Gastrocnemius medialis (tissue), 4 donors: ENCODE data around the gene ESRRB. TPM values are rescaled to one million over a fixed set of nuclear protein-coding genes. Genes with fewer than 3 reads are reported as not detected.

ENCODE experiments used
- ATAC-seq, 2 donors: fragments of 150-250 bp; one replicate each; pipeline ENCODE4 v1.9.1; 2016
- DNase-seq, 2 donors: peaks; one replicate each; pipeline ENCODE4 v3.0.0-alpha.2; 2019
- H3K27ac ChIP-seq, 4 donors: fragments of 200-600 bp; sonication (generic); 1 replicate in 1 of 4; 2 replicates in 3 of 4; pipeline ENCODE4 v1.5.1; 2016 to 2018; ENCODE audit warnings: mild to moderate bottlenecking in 2 of 4, moderate library complexity in 1 of 4
- H3K27me3 ChIP-seq, 3 donors: fragments of 200-600 bp; sonication (generic) in 2 of 3; 1 replicate in 1 of 3; 2 replicates in 2 of 3; pipeline versions ENCODE4 v1.5.1 to v1.6.0; 2016 to 2019; ENCODE audit warnings: mild to moderate bottlenecking in 1 of 3, moderate library complexity in 1 of 3
- H3K36me3 ChIP-seq, 2 donors: fragments of 200-600 bp; sonication (generic) in 1 of 2; one replicate each; pipeline ENCODE4 v1.5.1; 2017 to 2018
- H3K4me1 ChIP-seq, 2 donors: fragments of 200-600 bp; sonication (generic) in 1 of 2; one replicate each; pipeline ENCODE4 v1.5.1; 2016 to 2017; ENCODE audit warnings: mild to moderate bottlenecking in 2 of 2
- H3K4me3 ChIP-seq, 4 donors: fragments of 200-600 bp; sonication (generic) in 3 of 4; 1 replicate in 1 of 4; 2 replicates in 3 of 4; pipeline ENCODE4 v1.5.1; 2016 to 2019; ENCODE audit warnings: mild to moderate bottlenecking in 2 of 4
- H3K9me3 ChIP-seq, 3 donors: fragments of 200-600 bp; sonication (generic) in 2 of 3; 1 replicate in 1 of 3; 2 replicates in 2 of 3; pipeline ENCODE4 v1.5.1; 2016 to 2019
- POLR2A ChIP-seq, 2 donors: fragments of 450-650 bp; IDR thresholded peaks; one replicate each; pipeline ENCODE4 v1.6.1; 2017; ENCODE audit warnings: antibody characterized with exemption in 2 of 2, mild to moderate bottlenecking in 2 of 2, moderate library complexity in 2 of 2
- in situ Hi-C, 4 donors: fragments of 200-750 bp; cut with MboI; loops; one replicate each; pipeline versions ENCODE4 v1.15.0 to v1.8.0; 2017; ENCODE audit warnings: low sequenced_read_pairs in 4 of 4
- intact Hi-C: fragments of 100-400 bp; cut with DNase I; formaldehyde crosslinking; loops from one replicate; pipeline ENCODE4 v1.15.1; 2023; ENCODE audit warnings: low total_unique reads
- total RNA-seq, 4 donors: library from RNA; depleted of rRNA; stranded (reverse); fragments of >200 nt; gene quantifications; one replicate each; pipeline versions ENCODE4 v1.1.0 to v1.2.3, GENCODE V29; 2016
- TF ChIP-seq, protein P1 (sequence below), 5 experiments: fragments of 450-650 bp in 3 of 5; fragments of 200-600 bp in 2 of 5; sonication (generic) in 2 of 5; IDR thresholded peaks in 4 of 5; conservative IDR thresholded peaks in 1 of 5; 1 replicate in 4 of 5; 2 replicates in 1 of 5; pipeline ENCODE4 v1.5.1; 2016 to 2019; ENCODE audit warnings: antibody characterized with exemption in 5 of 5, mild to moderate bottlenecking in 3 of 5, moderate library complexity in 3 of 5

ESRRB gene
- 1 to 10 TPM; 1.1 to 9.4 (median 5.3) TPM for total RNA-seq

DNA sequence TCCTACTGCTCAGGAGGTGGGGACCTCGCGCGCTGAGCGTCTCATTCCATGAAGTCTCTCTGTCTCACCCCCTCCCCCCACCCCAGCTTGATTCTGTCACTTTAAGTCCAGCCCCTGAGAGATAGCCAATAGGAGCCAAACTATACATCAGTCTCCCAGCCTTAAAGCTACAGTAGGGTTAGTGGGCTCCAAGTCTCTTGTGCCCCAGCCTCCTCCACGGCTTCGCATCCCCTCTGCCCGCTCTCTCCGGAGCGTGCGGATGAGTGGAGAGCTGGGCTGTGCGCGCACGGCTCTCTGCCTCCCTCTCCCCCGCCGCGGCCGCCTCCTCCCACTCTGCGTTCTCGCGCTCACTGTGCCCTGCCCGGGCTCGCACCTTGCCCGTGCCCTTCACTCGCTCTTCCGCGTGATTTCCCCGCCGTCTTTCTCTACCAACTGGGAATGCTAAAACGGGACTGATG, at the start of gene ESRRB:
Gene ESRRB, plus strand, starts transcription at position 191 of the 458 bp plus-strand sequence. Its CDS starts 265 bp downstream, at position 456.
- Histone ChIP-seq H3K36me3 (no peaks in the 10 kb centered on the region), H3K4me1 (peaks cover 0 to 9% of the 10 kb centered on the region in 2 donors), H3K9me3 (no peaks in the 10 kb centered on the region), H3K27me3 (peaks cover 8 to 31% (median 20%) of the 10 kb centered on the region in 3 donors), H3K4me3 (peak within 1 kb of the TSS; percentile 9 to 47 (median 36)), H3K27ac (no peak within 1 kb of the TSS)
- DNase-seq (no peak), ATAC-seq (no peak)
- intact Hi-C loops, result no loop called here
- TF ChIP-seq POLR2A (IDR thresholded peaks at IDR 0.05), result no peak
- in situ Hi-C loops, result loop anchor here in 1 of 4 donors (25.0 kb wide), 1 partner anchor 664 kb away; no protein-coding TSS in a partner anchor

DNA sequence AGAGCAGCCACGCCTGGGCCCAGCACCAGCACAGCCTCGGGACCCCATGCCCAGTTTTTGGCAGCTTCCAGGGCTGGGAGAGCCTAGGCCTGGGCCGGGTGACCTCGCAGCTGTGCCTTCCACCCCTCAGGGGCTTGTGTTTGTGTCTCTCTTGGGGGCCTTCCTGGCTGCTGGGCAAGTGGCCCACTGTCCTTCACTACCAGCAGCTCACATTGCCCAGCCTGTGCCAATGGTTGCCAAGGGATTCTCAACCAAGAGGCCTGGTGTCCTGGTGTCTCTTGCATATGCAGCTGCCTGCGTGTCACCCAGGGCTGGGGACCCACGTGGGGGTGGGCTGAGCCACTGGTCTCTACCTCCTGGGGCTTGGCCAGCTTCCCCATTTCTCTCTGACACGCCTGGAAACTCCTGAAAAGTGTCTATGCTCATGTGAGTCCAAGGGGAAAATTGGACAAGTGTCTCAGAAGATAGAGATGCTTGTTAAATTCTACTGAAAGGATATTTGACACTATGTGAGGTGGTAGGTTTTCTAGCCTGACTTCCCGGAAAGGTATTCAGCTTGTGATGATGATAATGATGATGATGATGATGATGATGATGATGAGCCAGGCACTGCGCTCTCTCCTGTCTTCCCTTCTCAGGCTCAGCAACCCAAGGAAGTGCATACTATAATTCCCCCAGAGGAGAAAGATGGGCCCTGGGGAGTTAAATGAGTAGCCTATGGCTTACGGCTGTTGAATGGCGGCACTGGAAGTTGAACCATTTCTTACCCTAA, 48.8 kb upstream of the ESRRB start:
- in situ Hi-C loops, result no loop called here
- peaks cover 2 to 22% of the 10 kb centered on the region in 2 donors for H3K4me1 ChIP-seq
- TF ChIP-seq, protein P1, sequence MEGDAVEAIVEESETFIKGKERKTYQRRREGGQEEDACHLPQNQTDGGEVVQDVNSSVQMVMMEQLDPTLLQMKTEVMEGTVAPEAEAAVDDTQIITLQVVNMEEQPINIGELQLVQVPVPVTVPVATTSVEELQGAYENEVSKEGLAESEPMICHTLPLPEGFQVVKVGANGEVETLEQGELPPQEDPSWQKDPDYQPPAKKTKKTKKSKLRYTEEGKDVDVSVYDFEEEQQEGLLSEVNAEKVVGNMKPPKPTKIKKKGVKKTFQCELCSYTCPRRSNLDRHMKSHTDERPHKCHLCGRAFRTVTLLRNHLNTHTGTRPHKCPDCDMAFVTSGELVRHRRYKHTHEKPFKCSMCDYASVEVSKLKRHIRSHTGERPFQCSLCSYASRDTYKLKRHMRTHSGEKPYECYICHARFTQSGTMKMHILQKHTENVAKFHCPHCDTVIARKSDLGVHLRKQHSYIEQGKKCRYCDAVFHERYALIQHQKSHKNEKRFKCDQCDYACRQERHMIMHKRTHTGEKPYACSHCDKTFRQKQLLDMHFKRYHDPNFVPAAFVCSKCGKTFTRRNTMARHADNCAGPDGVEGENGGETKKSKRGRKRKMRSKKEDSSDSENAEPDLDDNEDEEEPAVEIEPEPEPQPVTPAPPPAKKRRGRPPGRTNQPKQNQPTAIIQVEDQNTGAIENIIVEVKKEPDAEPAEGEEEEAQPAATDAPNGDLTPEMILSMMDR (IDR thresholded peaks at IDR 0.05 in 4 of 5, conservative IDR thresholded peaks at IDR 0.05 in 1 of 5), result no peak
- TF ChIP-seq POLR2A (IDR thresholded peaks at IDR 0.05), result no peak
- intact Hi-C loops, result no loop called here
- no peaks in the 10 kb centered on the region for H3K27me3 ChIP-seq
- no peaks in the 10 kb centered on the region for H3K36me3 ChIP-seq
- H3K4me3 ChIP-seq, result no peak overlapping the region
- DNase-seq (no peak), ATAC-seq (no peak)
- H3K9me3 ChIP-seq, result no peaks in the 10 kb centered on the region
- H3K27ac ChIP-seq, result peak overlapping the region in 1 of 4 donors; percentile 34

DNA sequence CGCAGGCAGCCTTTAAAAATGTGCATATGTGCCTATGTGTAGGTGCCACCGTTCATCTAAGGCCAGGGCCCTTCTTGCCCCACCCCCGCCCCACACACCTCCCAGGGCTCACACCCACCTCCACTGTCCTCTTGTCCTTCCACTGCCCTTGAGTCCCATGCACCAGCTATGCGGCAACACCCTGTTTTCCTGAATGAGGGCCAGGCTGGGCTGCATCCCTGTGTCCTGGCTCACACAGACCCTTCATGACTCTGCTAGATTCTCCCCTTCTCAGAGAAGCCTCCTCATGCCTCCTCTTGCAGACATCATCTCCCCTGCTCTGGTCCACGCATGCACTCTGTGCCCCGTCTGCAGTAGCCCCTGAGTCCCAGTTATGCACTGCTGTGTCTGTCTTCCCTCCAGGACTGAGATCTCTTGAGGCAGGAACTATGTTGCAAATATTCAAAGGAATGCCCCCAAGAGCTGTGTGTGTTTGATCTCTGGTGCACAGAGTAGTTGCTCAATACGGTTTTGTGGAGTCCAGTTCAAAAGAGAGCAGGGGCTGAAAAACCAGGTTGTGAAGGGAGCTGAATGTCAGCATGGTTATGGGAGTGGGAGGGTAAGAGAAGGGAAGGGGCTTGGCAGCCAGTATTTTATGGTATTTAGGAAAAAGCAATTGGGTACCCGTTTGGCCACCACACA, 47.3 kb upstream of the ESRRB start:
- TF ChIP-seq, protein P1 (IDR thresholded peaks at IDR 0.05 in 4 of 5, conservative IDR thresholded peaks at IDR 0.05 in 1 of 5), result no peak
- no peak for TF ChIP-seq POLR2A (IDR thresholded peaks at IDR 0.05)
- Histone ChIP-seq H3K27ac (no peak overlapping the region), H3K9me3 (no peaks in the 10 kb centered on the region), H3K4me3 (no peak overlapping the region), H3K27me3 (no peaks in the 10 kb centered on the region), H3K4me1 (peaks cover 2 to 20% of the 10 kb centered on the region in 2 donors), H3K36me3 (no peaks in the 10 kb centered on the region)
- in situ Hi-C loops, result no loop called here
- ATAC-seq (peak in 1 of 2 donors; percentile 31), DNase-seq (peak in 1 of 2 donors; percentile 29)
- intact Hi-C loops, result no loop called here

DNA sequence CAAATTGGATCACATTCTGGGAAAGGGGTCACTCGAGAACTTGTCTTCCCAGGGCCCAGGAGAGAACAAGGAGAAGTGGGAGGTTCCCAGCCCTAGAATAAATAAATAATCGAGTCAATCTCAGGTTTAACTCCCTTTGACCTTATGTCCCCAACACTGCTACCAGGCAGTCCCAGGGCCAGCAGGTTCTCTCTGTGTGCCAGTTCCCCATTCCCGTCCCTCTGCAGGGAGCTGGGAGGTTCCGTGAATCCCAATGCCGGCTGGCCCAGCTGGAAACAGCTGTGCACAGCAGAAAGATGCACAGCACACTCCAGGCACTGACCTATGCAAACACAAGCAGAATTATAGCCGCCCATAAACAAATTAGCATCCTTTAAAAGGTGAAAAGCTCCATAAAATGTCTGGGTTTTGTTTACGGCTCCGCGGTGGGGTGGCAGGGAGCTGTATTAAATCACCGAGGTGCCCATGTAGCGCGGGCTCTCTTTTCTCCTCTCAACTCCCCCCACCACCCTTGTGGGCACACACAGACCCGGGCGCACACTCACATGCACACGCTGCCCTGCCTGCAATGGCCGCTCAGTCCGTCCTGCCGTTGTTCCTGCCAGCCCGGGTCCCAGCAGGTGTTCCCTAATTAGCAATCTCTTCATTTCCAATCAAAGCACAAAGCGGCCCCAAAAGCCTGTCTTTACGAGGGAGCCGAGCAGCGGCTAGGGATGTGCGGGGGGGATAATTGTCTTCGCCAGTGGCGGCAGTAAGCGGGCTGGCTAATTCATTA, 46.6 kb upstream of the ESRRB start:
- Histone ChIP-seq H3K27ac (no peak overlapping the region), H3K36me3 (no peaks in the 10 kb centered on the region), H3K4me3 (no peak overlapping the region), H3K4me1 (peaks cover 2 to 20% of the 10 kb centered on the region in 2 donors), H3K27me3 (no peaks in the 10 kb centered on the region), H3K9me3 (no peaks in the 10 kb centered on the region)
- no peak for ATAC-seq
- no peak for TF ChIP-seq POLR2A (IDR thresholded peaks at IDR 0.05)
- TF ChIP-seq, protein P1 (IDR thresholded peaks at IDR 0.05 in 4 of 5, conservative IDR thresholded peaks at IDR 0.05 in 1 of 5), result no peak
- intact Hi-C loops (no loop called here), in situ Hi-C loops (no loop called here)
- DNase-seq, result no peak
